M059J (cell line): Measurements from ENCODE around the gene ANG. TPM values are rescaled to one million over a fixed set of nuclear protein-coding genes. Genes with fewer than 3 reads are reported as not detected.
"Not testable (repeated sequence)": the region's sequence is repeated elsewhere in the genome, so short reads cannot be mapped to it uniquely, and the experiment has no call there.

Experiments used
- DNase-seq: peaks from one replicate; pipeline ENCODE4 v3.0.0-alpha.2; 2012; ENCODE audit warnings: low read depth
- total RNA-seq: library from RNA; depleted of rRNA; stranded (reverse); fragments of >200 nt; shearing (Covaris generic); gene quantifications from 2 replicates; pipeline ENCODE4 v1.2.3, GENCODE V29; 2014; rRNA removed

Gene ANG
- total RNA-seq = 2.8 and 3.0 TPM in 2 replicates

DNA sequence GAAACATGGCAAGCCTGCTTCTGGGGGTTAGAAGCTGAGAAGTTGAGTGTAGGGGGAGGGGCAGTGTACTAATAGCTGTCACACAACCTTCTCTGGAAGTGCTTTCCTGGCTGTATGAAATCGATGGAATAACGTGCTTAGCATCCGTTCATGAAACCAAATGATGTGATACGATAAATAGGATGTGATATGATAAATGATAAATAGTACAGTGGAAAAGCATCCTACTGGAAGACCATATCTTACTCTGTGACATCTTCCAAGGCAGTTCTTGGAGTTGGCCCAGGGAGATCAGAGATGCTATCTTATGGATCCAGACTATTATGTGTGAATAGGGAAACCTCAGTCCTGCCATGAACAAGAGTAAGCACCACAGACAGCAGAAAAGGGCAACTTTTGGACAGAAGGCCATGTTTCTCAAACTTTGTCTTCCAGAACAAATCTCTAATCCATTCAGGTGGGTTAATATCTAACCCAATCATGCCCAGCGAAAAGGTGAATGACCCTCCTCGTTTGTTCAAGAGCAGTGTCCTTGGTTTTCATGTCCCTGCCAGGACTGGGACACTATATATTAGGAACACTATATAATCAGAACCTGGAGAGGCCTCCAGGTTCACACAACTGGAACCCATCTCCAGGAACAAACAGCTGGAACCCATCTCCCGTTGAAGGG lies at the start of gene ANG:
ANG (plus strand) TSS at position 598 of the 673 bp plus-strand sequence. CDS start 4,801 bp downstream, outside the sequence.
- no peak for DNase-seq

DNA sequence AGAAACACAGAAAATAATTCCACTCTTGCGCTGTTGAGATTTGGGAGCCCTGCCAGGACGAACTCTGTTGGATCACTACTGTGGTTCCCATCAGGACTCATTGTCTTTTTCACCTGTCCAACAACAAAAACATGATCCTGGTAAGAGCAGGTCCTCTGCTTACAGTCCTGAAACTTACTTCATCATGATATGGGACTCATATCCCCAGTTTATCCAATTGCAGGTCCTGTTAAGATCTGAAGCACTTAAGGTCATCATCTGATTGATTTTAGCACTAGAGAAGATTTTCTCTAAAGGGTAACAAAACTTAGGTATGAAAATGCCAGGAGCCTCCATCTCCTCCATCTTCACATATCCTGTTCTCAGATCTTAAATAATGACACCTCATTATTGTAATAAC lies 47.0 kb upstream of the ANG start, which contains the start of gene OR6S1:
OR6S1 (minus strand) TSS at position 101 of the 400 bp plus-strand sequence; CDS start at position 101, 0 bp downstream.
- DNase-seq = no peak

GRCh38 chr14:20642182-20642581 lies 46.4 kb upstream of the ANG start:
- no peak for DNase-seq

DNA sequence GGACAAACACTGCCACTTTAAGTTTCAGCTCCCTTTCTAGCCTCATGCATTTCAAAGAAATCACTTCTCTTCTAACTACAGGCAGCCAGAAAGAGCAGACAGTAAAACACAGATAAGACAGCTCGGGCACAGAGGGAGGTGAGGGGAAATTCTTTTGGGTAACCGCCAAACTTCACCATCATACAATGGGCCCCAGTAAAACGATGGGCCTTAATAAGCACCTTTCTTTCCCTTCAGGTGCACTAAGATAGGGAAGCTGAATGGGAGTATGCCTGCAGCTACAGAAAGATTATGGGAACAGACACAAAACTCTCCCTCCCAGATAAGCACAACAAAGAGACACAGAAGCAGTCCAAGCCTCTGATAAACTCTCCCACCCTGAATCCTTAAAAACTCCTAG lies 45.8 kb upstream of the ANG start:
- not testable (repeated sequence) for DNase-seq

DNA sequence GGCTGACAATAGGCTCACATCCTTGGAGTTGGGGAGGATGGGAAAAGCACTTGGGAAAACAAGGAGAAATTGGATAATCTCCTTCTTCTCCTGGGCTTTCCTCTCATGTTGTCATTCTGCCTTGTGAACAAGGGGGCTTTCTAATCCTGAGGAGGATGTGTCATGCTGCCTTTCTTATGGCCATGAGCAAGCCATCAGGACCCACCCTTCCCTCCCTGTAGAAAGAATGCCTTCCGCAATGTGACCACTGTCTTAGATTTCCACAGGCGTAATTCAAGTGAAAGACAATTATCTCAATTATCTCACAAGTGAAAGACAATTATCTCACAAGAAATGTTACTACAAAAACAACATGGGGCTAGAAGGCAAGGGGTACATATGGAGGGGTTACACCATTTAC lies 44.0 kb upstream of the ANG start:
- no peak for DNase-seq

DNA sequence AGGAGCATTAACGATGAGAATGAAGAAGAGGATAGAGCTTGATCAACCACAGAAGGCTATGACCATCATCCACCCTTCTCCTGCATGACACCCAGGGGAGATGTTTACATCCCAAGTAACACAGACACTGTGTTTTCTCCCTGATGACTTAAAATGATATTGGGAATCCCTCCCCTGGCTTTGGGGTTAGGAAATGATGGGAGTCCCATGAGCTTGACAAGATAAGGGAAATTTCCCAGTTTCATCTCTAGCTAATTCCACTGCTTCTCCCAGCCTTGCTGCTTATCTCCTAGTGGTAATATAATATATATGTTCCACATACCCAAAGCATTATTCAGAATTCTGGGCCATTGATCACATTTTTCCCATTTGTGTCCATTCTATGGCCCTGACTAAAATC lies 43.1 kb upstream of the ANG start:
- DNase-seq = no peak

- DNase-seq = peak; percentile 56
These were observed 35.3 kb upstream of the ANG start for GRCh38 chr14:20652996-20653975.

DNA sequence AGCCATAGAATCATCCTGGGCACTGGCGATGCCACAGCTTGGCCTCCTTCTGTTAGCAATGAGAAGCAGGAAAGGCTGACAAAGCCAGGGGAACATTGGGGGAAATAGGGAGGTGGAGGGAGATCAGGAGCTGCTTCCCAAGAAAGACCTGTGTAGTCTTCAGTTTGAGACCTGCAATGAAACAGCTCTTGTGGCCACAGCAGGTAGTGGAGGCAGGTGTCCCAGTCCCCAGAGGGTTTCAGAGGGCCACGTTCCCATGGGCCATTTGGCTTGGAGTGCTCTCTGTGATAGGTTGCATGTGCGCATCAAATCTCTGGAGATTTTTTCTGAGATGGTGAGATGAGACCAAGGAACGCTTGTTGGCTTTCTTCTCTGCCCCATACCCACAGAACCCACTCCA lies 32.7 kb upstream of the ANG start:
- no peak for DNase-seq

- no peak for DNase-seq
These were observed 32.3 kb upstream of the ANG start for GRCh38 chr14:20656274-20656673.

DNA sequence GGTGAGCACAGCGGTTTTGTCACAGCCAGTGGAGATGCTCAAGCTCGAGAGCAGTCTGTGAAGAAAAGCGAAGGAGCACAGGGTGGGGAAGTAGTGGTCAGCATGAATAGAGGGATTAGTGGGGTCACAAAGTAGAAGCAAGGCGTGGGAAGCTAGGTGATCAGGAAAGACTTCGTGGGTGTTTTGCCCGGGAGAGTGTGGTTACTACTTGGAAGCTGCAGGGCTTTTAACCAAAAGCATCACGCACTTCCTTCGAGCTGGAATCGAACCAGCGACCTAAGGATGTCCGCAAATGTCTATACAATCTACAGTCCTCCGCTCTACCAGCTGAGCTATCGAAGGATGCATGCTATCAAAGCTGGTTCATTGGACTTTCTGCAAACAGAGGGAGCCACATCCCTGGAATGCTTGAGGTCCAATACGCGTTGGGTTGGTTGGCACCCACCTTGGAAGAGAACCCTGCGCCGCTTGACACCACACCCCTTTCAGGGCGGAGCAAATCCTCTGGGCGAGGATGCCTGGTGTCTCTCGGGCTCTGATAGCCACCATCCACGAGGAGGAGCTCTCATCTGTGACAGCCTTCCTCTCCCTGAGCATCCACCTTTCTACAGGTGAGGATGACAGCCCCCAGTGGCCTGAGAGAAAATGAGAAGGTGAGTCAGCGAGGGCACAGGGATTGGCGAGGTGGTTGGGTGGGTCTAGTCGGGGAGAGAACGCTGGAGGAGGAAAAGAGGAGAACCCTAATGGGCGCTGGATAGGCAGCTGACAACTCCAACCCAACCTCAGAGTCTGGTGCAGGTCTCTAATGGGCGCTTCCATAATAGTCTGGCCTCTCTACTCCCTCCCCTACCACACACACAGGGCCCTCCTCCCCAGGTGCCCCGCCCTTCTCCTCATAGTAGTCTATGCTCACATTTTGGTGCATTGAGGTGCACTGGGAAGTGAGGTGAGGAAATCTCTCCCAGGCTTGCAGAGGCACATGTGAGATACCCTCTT lies 31.1 kb upstream of the ANG start:
- DNase-seq = peak; percentile 19

DNA sequence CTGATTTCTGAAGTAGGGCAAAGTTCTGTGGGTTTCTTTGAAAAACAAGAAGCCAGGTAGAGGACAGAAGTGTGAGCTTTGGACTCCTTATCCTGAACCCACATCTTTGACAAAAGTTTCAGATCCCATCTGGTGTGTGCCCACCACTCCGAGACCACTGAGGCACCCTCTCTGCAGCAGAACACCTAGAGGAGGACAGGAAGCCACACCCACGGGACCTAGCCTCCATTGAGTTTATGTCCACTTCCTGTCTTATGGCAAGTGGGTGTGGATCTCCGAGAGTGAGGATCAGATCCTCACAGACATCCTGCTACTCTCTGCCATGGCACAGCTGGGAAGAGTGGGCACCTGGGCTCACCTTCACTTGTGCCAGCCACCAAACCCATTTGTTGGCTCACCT lies 30.3 kb upstream of the ANG start:
- DNase-seq = no peak

DNA sequence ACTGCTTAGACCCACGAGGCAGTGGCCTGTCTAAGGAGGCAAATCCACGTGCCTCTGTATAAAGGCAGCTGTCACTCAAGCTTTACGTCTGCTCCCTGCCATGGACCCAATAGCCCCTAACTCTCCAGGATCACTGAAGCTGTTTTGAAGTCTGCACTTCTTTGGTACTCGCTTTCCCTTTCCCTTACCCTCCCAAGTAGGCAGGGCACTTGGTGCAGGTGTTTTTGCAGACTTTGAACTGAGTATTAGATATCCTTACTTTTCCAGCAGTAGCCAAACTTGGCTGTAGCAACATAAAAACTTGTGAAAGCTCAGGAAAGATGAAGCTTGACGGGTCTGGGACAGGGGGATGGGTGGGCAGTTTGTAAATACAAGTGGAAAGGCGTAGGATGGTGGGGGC lies 29.2 kb upstream of the ANG start:
- no peak for DNase-seq

DNA sequence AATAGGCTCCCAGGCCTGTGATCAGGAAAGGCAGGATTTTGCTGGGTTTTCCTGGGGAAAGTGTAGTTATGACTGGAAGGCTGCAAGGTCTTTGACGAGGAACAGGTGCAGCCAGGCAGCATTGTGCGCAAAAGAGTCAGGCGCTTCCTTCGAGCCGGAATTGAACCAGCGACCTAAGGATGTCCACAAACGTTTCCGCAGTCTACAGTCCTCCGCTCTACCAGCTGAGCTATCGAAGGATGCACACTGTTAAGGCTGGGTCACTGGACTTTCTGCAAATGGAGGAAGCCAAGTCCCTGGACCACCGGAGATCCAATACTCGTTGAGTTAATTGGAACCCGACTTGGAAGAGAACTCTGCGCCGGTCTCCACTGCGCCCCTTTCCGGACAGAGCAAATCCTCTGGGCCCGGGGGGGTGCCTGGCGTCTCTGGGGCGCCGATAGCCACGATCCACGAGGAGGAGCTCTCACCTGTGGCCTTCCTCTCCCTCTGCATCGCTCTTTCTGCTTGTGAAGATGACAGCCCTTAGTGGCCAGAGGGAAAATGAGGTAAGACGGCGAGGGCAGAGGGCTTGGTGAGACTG lies 28.7 kb upstream of the ANG start:
- DNase-seq = no peak

GRCh38 chr14:20661197-20661596 lies 27.4 kb upstream of the ANG start:
- DNase-seq = no peak

DNA sequence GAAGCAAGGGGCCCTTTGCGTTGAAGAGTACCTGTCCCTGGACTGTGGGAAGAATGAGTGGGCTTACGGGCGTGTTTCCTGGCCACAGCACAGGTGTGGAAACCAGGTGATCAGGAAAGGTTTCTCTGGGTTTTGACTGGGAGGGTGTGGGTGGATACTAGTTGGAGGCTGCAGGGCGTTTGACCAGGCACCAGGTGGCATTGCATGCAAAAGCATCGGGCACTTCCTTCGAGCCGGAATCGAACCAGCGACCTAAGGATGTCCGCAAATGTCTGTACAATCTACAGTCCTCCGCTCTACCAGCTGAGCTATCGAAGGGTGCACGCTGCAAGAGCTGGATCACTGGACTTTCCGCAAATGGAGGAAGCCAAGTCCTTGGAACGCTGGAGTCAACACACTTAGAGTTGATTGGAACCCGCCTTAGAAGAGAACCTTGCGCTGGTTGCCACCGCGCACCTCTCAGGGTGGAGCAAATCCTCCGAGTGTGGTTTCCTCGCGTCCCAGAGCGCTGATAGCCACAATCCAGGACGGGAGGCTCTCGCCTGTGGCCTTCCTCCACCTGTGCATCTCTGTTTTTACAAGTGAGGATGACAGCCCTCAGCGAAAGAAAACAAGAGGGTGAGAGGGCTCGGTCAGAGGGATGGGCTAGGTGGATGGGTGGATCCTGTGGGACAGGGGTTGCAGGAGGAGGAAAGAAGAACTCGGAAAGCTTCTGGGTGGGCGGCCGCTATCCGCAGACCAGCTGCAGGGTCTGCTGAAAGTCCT lies 25.4 kb upstream of the ANG start:
- DNase-seq = peak; percentile 81

GRCh38 chr14:20666400-20666961 lies 22.1 kb upstream of the ANG start:
- peak; percentile 13 for DNase-seq

DNA sequence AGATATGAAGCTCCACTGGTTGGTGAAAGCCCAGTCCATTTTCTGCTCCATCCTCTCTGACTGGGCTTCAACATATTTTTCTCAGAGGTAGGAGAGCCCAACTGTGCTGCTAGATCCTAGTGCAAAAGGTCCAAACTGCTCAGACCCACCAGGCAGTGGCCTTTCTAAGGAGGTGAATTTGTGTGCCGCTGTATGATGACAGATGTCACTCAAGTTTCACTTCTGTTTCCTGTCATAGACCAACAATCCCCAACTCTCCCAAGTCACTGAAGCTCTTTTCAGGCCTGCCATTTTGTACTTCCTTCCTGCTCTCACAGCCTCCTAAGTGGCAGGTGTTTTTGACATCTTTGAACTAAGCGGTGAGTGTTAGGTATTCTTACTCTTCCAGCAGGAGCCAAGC lies 20.6 kb upstream of the ANG start:
- no peak for DNase-seq

DNA sequence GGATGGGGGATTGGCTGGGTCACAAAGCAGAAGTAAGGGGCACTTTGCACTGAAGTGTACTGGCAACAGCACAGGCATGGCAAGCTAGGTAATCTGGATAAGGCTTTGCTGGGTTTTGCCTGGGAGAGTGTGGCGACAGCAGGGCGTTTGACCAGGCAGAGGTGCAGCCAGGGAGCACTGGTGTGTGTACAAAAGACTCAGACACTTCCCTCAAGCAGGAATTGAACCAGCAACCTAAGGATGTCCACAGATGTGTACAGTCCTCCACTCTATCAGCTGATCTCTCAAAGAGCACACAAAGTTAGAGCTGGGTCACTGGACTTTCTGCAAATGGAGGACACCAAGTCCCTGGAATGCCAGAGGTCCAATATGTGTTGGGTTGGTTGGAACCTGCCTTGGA lies 19.6 kb upstream of the ANG start:
- no peak for DNase-seq

GRCh38 chr14:20671597-20672283 lies 16.8 kb upstream of the ANG start:
- DNase-seq = peak; percentile 10
